BLaER1 treated with 17β-estradiol and CSF1 and Interleukin-3, amounts not matched to agents 10 nM and 100 nM (cell line): ENCODE measurements around the gene BMP8A.

Source experiments
- H3K27ac ChIP-seq, 11 experiments: shearing (Covaris generic); formaldehyde crosslinking; 2 replicates each; pipeline ENCODE4 v1.8.1; 2022
- H3K27me3 ChIP-seq, 11 experiments: shearing (Covaris generic); formaldehyde crosslinking; 2 replicates each; pipeline ENCODE4 v1.8.1; 2022
- H3K36me3 ChIP-seq, 11 experiments: shearing (Covaris generic); formaldehyde crosslinking; 2 replicates each; pipeline ENCODE4 v1.8.1; 2022
- H3K4me1 ChIP-seq, 10 experiments: shearing (Covaris generic); formaldehyde crosslinking; 2 replicates each; pipeline ENCODE4 v1.8.1; 2022
- H3K4me2 ChIP-seq, 11 experiments: shearing (Covaris generic); formaldehyde crosslinking; 2 replicates each; pipeline ENCODE4 v1.8.1; 2022
- H3K4me3 ChIP-seq, 10 experiments: shearing (Covaris generic); formaldehyde crosslinking; 2 replicates each; pipeline ENCODE4 v1.8.1; 2022
- H3K9ac ChIP-seq, 11 experiments: shearing (Covaris generic); formaldehyde crosslinking; 2 replicates each; pipeline ENCODE4 v1.8.1; 2022
- H3K9me3 ChIP-seq, 11 experiments: shearing (Covaris generic); formaldehyde crosslinking; replicated peaks in 1 of 11; 2 replicates each; pipeline ENCODE4 v1.8.1; 2022
- H4K20me1 ChIP-seq, 11 experiments: shearing (Covaris generic); formaldehyde crosslinking; 2 replicates each; pipeline ENCODE4 v1.8.1; 2022
- Cebpa-rat ChIP-seq, 11 experiments: shearing (Covaris generic); IDR thresholded peaks; 2 replicates each; pipeline ENCODE4 v1.8.1; 2022

The BMP8A gene

DNA sequence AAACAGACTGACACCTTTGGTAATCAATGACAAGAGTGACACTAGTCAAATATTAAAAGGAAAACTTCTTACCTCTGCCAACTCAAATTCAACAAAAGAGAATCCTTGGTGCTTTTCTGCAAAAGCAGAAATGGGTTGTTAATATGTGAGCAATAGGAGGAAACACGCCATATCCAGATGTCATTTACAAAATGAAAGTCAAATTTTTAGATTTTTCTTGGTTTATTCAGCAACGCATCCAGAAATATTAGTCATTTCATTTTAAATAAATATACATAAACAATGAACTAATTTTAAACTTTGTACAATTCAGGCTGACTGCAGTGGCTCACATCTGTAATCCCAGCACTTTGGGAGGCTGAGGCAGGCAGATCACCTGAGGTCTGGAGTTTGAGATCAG lies 62.8 kb downstream of the BMP8A start:
- TF ChIP-seq Cebpa-rat (IDR thresholded peaks at IDR 0.05): no peak
- H4K20me1 ChIP-seq: peaks cover 0 to 26% (median 8%) of the 10 kb centered on the region in 11 experiments; a peak in 11 of 22 replicates
- no peak overlapping the region for H3K4me3 ChIP-seq
- no peak overlapping the region for H3K27ac ChIP-seq
- peaks cover 22 to 84% (median 52%) of the 10 kb centered on the region in 11 experiments for H3K36me3 ChIP-seq
- H3K4me2 ChIP-seq: no peak overlapping the region
- no peaks in the 10 kb centered on the region for H3K9me3 ChIP-seq
- H3K4me1 ChIP-seq: peaks cover 0 to 13% (median 0%) of the 10 kb centered on the region in 10 experiments; a peak in 2 of 20 replicates
- no peak overlapping the region for H3K9ac ChIP-seq
- H3K27me3 ChIP-seq: no peaks in the 10 kb centered on the region

DNA sequence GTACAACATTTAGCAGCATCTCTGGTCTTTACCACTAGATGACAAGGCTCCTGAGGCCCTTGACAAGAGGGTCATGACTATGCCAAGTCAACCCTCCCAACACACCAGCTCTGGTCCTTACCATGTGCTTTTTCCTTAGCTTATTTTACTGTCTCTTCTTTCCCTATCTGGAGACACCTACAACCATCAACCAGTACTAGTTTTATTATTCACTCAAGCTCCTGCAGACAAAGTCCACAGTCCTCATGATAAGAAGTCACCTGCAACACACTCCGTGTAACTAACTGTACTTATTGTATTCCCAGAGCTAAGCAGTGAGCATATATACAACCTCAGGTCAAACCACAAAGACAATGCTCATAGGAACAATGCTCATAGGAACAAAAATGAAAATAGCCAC lies 69.8 kb downstream of the BMP8A start:
- Histone ChIP-seq H3K4me3 (no peak overlapping the region), H3K9me3 (no peaks in the 10 kb centered on the region), H3K4me1 (no peaks in the 10 kb centered on the region), H3K27me3 (no peaks in the 10 kb centered on the region), H3K27ac (no peak overlapping the region), H4K20me1 (peaks cover 33 to 94% (median 77%) of the 10 kb centered on the region in 11 experiments; a peak in 21 of 22 replicates), H3K36me3 (peaks cover 75 to 91% (median 80%) of the 10 kb centered on the region in 11 experiments), H3K4me2 (no peak overlapping the region), H3K9ac (no peak overlapping the region)
- no peak for TF ChIP-seq Cebpa-rat (IDR thresholded peaks at IDR 0.05)

DNA sequence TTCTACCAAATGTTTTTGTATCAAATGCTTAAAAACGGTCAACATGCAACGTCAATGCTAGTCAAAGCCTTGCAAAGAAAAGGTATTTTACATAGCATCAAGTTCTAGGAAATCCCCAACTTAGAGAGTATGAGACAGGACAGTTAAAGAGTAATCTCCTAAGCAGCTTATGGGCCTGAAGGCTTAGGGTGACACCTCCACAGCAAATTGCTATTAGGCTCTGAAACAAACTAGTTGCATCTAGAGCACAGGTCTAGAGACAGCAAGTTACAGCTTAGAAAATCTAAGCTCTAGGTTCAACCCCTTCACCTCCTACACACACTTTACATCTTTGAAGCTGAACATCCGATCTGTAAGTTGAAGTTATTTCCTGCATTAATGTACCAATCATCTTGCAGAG lies 71.5 kb downstream of the BMP8A start:
- TF ChIP-seq Cebpa-rat (IDR thresholded peaks at IDR 0.05): no peak
- Histone ChIP-seq H3K27ac (no peak overlapping the region), H3K4me1 (no peaks in the 10 kb centered on the region), H3K9ac (no peak overlapping the region), H3K4me2 (no peak overlapping the region), H4K20me1 (peaks cover 44 to 100% (median 93%) of the 10 kb centered on the region in 11 experiments; a peak in 21 of 22 replicates), H3K36me3 (peaks cover 92 to 98% (median 96%) of the 10 kb centered on the region in 11 experiments), H3K4me3 (no peak overlapping the region), H3K9me3 (no peaks in the 10 kb centered on the region), H3K27me3 (no peaks in the 10 kb centered on the region)

DNA sequence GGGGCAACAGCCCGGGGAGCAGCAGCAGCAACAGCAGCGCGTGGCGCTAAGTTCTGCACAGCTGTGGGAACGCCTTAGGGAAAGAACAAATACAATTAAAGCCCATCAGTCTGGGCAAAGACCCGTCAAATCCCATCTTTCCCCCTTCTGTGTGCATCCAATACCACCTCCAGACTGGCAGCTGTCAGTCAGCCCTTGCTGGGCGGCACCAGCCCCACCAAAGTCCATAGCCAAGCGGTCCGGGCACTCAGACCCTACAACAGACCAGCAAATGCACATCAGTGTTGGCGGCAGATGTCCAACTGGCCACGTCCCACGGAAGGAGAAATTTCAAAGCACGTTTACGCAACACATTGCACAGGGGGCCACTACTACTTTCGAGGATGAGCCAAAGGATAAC lies 72.2 kb downstream of the BMP8A start:
- Histone ChIP-seq H3K9me3 (no peaks in the 10 kb centered on the region), H4K20me1 (peaks cover 44 to 100% (median 98%) of the 10 kb centered on the region in 11 experiments; a peak in 21 of 22 replicates), H3K27me3 (no peaks in the 10 kb centered on the region), H3K9ac (no peak overlapping the region; a peak in 1 of 22 replicates), H3K36me3 (peaks cover 99 to 100% (median 100%) of the 10 kb centered on the region in 11 experiments), H3K27ac (no peak overlapping the region), H3K4me2 (no peak overlapping the region), H3K4me3 (no peak overlapping the region), H3K4me1 (no peaks in the 10 kb centered on the region)
- TF ChIP-seq Cebpa-rat (IDR thresholded peaks at IDR 0.05): no peak

DNA sequence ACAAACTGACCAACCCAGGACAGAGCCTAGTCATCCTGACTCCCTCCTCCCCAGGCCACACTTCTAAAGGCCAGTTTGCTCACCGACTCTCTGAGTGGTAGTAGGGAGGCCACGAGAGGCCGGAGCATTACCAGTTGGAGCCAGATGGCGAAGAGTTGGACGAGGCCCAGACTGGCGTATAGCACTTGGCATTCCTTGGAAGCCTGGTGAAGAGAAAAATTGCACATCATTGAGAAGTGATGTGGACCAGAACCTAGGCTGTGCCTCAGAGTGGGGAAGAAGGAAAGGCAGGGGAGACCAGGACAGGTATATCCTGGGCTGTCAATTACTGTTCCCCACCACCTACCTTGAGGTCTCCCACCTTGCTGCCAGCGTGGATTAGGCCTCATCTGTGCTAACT lies 72.9 kb downstream of the BMP8A start:
- Histone ChIP-seq H3K36me3 (peaks cover 100% of the 10 kb centered on the region in 11 experiments), H3K9ac (no peak overlapping the region), H3K9me3 (no peaks in the 10 kb centered on the region), H4K20me1 (peaks cover 48 to 100% (median 97%) of the 10 kb centered on the region in 11 experiments; a peak in 21 of 22 replicates), H3K4me1 (no peaks in the 10 kb centered on the region), H3K4me3 (no peak overlapping the region), H3K4me2 (no peak overlapping the region), H3K27me3 (no peaks in the 10 kb centered on the region), H3K27ac (no peak overlapping the region)
- TF ChIP-seq Cebpa-rat (IDR thresholded peaks at IDR 0.05): no peak

DNA sequence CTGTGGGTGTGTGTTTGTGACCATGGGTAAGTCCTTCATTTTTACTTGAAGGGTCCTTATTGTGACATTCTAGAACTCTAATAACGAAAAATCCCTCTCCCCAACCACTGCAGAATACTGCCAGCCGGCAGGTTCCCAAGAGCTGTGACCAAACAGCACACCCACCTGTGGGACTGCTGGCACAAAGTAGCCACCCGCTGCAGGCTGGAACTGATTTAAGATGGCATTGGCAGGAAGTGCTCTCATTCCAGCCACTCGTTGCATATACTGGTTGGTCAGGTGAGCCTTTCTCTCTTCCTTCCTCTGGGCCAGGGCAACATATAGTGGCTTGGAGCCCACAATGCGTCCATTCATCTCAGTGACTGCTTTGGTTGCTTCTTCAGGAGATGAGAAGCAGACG lies 73.5 kb downstream of the BMP8A start:
- H3K4me3 ChIP-seq: no peak overlapping the region
- no peak overlapping the region for H3K9ac ChIP-seq
- peaks cover 100% of the 10 kb centered on the region in 11 experiments for H3K36me3 ChIP-seq
- H3K9me3 ChIP-seq: no peaks in the 10 kb centered on the region
- no peaks in the 10 kb centered on the region for H3K27me3 ChIP-seq
- TF ChIP-seq Cebpa-rat (IDR thresholded peaks at IDR 0.05): no peak
- H3K27ac ChIP-seq: no peak overlapping the region
- no peaks in the 10 kb centered on the region for H3K4me1 ChIP-seq
- H4K20me1 ChIP-seq: peaks cover 54 to 100% (median 98%) of the 10 kb centered on the region in 11 experiments; a peak in 21 of 22 replicates
- no peak overlapping the region for H3K4me2 ChIP-seq

DNA sequence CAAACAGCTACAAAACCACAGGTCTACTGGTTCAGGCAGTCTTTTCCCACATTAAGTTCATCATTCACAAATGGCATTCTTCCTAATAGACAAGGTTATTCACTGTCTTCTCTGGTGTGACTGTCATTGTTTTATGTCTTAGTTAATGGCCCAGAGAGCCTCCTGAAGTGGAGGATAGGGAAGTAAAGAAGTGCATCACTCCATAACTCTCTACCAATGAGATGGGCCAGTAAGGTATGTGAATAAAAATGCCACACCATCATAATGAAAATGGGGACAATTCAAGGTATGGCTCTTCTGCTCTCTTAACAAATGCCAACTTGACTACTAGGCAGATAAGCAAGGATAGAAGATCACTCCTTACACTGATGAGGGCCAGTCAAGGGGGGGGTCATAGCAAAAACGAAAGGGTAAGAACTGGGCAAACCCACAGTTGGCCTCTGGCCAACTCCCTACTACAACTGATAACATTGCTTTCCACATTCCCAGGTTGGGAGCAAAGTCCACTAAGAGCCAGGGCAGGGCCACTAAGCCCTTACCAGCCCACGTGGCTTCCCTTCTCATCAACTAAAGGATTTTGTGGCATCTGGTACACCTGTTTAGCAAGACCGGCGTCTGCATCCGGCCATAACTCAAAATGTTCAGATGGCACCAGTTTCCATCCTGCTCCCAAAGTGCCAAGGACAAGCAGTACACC lies 75.2 kb downstream of the BMP8A start:
- no peak for TF ChIP-seq Cebpa-rat (IDR thresholded peaks at IDR 0.05)
- no peak overlapping the region for H3K27ac ChIP-seq
- peaks cover 100% of the 10 kb centered on the region in 11 experiments for H3K36me3 ChIP-seq
- H3K4me2 ChIP-seq: no peak overlapping the region
- H3K27me3 ChIP-seq: no peaks in the 10 kb centered on the region
- H3K9me3 ChIP-seq: no peaks in the 10 kb centered on the region
- no peak overlapping the region for H3K4me3 ChIP-seq
- no peak overlapping the region for H3K9ac ChIP-seq
- H3K4me1 ChIP-seq: 0 out of 20 replicates have a peak, but pooled peaks cover 0 to 5% (median 0%) of the 10 kb centered on the region in 10 experiments
- H4K20me1 ChIP-seq: peaks cover 69 to 100% (median 100%) of the 10 kb centered on the region in 11 experiments; a peak in 21 of 22 replicates

DNA sequence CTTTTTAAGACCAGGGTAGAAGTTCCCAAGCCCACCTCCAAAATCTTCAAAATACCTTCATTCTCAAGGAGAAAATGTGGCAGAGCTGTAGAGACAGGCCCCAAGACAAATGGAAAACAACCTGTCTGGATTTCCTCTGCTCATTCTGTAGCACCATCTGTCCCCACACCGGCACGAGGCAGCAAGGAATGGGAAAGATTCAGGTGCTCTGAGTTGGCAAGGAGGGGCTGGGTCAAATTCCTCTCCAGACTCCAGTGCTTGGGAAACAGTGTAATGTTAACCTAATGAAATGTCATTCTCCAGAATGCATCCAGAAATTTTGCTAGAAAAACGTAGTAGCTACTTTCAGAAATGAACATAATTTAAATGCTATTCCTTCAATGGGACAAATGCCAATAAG lies 75.9 kb downstream of the BMP8A start:
- Histone ChIP-seq H3K4me3 (no peak overlapping the region), H3K27me3 (no peaks in the 10 kb centered on the region), H3K4me1 (peaks cover 0 to 5% (median 1%) of the 10 kb centered on the region in 10 experiments; a peak in 9 of 20 replicates), H3K27ac (no peak overlapping the region), H4K20me1 (peaks cover 69 to 100% (median 100%) of the 10 kb centered on the region in 11 experiments), H3K4me2 (no peak overlapping the region), H3K36me3 (peaks cover 100% of the 10 kb centered on the region in 11 experiments), H3K9ac (no peak overlapping the region), H3K9me3 (no peaks in the 10 kb centered on the region)
- no peak for TF ChIP-seq Cebpa-rat (IDR thresholded peaks at IDR 0.05)

DNA sequence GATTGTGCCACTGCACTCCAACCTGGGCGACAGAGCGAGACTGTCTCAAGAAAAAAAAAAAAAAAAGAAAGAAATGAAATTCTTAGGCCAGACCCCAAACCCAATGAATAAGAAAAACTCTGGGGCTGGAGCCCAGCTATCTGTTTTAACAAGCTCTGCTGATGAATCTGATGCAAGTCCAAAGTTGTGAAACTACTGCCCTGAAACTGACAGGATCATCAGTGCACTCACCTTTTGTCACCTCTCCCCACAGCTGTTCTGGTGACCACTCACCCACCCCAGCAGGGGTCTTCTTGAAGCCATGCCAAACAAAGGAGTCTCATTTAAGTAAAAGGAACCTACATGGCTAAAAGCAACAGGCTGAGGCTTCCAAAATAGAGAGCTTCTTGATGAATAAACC lies 76.8 kb downstream of the BMP8A start:
- no peak for TF ChIP-seq Cebpa-rat (IDR thresholded peaks at IDR 0.05)
- no peaks in the 10 kb centered on the region for H3K9me3 ChIP-seq
- H3K4me3 ChIP-seq: no peak overlapping the region
- H3K27me3 ChIP-seq: no peaks in the 10 kb centered on the region
- no peak overlapping the region for H3K9ac ChIP-seq
- H3K4me2 ChIP-seq: no peak overlapping the region
- H3K36me3 ChIP-seq: peaks cover 99 to 100% (median 100%) of the 10 kb centered on the region in 11 experiments
- no peak overlapping the region for H3K27ac ChIP-seq
- peaks cover 69 to 100% (median 100%) of the 10 kb centered on the region in 11 experiments for H4K20me1 ChIP-seq
- H3K4me1 ChIP-seq: peaks cover 2 to 13% (median 10%) of the 10 kb centered on the region in 10 experiments
